PC-3 (cell line): ENCODE results near the gene QPCT. TPM values are rescaled to one million over a fixed set of nuclear protein-coding genes. Genes with fewer than 3 reads are reported as not detected.

Source experiments
- ATAC-seq: fragments of 200-7000 bp; cut with Tn5 transposase; 2 replicates; pipeline ENCODE4 v1.9.1; 2020; ENCODE audit warnings: mild to moderate bottlenecking, moderate library complexity
- BruUV-seq: library from RNA; stranded (reverse); fragments of 400-500 nt; replicated peaks from 2 replicates; lab custom pipeline; 2021; lab: Mats Ljungman, UMichigan
- CTCF ChIA-PET: fragments of 300-600 bp; sonication (Branson Sonifier 250); formaldehyde crosslinking; loops from one replicate; lab custom pipeline; 2022; ENCODE audit warnings: antibody characterized with exemption; lab: Charles Lee
- POLR2A ChIA-PET: fragments of 300-600 bp; sonication (Branson Sonifier 250); formaldehyde crosslinking; loops from one replicate; lab custom pipeline; 2022; ENCODE audit warnings: antibody characterized with exemption; ENCODE audit not compliant: unreplicated experiment; lab: Charles Lee
- DNase-seq: peaks from one replicate; pipeline ENCODE4 v3.0.0-alpha.2; 2015
- H2AFZ ChIP-seq: fragments of 300-600 bp; sonication (generic); 2 replicates; pipeline ENCODE4 v1.6.0; 2016; ENCODE audit warnings: antibody characterized with exemption, low read length
- H3F3A ChIP-seq: fragments of 300-600 bp; sonication (generic); one replicate; pipeline ENCODE4 v1.6.0; 2017; ENCODE audit warnings: antibody characterized with exemption, low read length, control low read depth, mild to moderate bottlenecking; ENCODE audit not compliant: unreplicated experiment
- H3K27ac ChIP-seq: fragments of 300-600 bp; sonication (generic); 2 replicates; pipeline ENCODE4 v1.5.1; 2016; ENCODE audit warnings: mild to moderate bottlenecking, low read length
- H3K27me3 ChIP-seq: fragments of 300-600 bp; sonication (generic); 2 replicates; pipeline ENCODE4 v1.6.1; 2016; ENCODE audit warnings: low read length, mixed read lengths
- H3K36me3 ChIP-seq: fragments of 300-600 bp; sonication (generic); 2 replicates; pipeline ENCODE4 v1.6.1; 2016; ENCODE audit warnings: low read depth, mixed run types, low read length, mixed read lengths
- H3K4me1 ChIP-seq: fragments of 300-600 bp; sonication (generic); 2 replicates; pipeline ENCODE4 v1.5.1; 2016; ENCODE audit warnings: low read length; ENCODE audit not compliant: insufficient read depth
- H3K4me2 ChIP-seq: fragments of 300-600 bp; sonication (generic); 2 replicates; pipeline ENCODE4 v1.6.0; 2016; ENCODE audit warnings: low read length
- H3K4me3 ChIP-seq: fragments of 300-600 bp; sonication (generic); 2 replicates; pipeline ENCODE4 v1.5.1; 2016; ENCODE audit warnings: mild to moderate bottlenecking, low read length, mixed read lengths
- H3K79me2 ChIP-seq: fragments of 300-600 bp; sonication (generic); 2 replicates; pipeline ENCODE4 v1.6.1; 2017; ENCODE audit warnings: low read length, mixed read lengths
- H3K9ac ChIP-seq: fragments of 300-600 bp; sonication (generic); 2 replicates; pipeline ENCODE4 v1.6.0; 2016; ENCODE audit warnings: mild to moderate bottlenecking, low read length
- H3K9me2 ChIP-seq: fragments of 300-600 bp; sonication (generic); replicated peaks from 2 replicates; pipeline ENCODE4 v1.6.1; 2016; ENCODE audit warnings: mixed run types, low read length, mixed read lengths
- H3K9me3 ChIP-seq: fragments of 300-600 bp; sonication (generic); 2 replicates; pipeline ENCODE4 v1.6.1; 2016; ENCODE audit warnings: low read length, mixed read lengths
- H4K20me1 ChIP-seq: fragments of 300-600 bp; sonication (generic); 2 replicates; pipeline ENCODE4 v1.6.1; 2016; ENCODE audit warnings: low read length, mixed read lengths
- EZH2 ChIP-seq: fragments of 300-600 bp; sonication (generic); IDR thresholded peaks from one replicate; pipeline ENCODE4 v1.6.1; 2017; ENCODE audit warnings: antibody characterized with exemption, mild to moderate bottlenecking, low read length; ENCODE audit not compliant: unreplicated experiment
- EZH2phosphoT487 ChIP-seq: fragments of 300-600 bp; sonication (generic); IDR thresholded peaks from 2 replicates; pipeline ENCODE4 v1.6.1; 2018; ENCODE audit warnings: mild to moderate bottlenecking, antibody characterized with exemption, low read length, borderline replicate concordance
- intact Hi-C: fragments of 100-400 bp; cut with micrococcal nuclease; formaldehyde crosslinking; loops from 2 replicates; pipeline ENCODE4 v1.9.0; 2023
- total RNA-seq: library from RNA; depleted of rRNA; stranded (reverse); fragments of >200 nt; gene quantifications from 2 replicates; pipeline ENCODE4 v1.2.3, GENCODE V29; 2014
- TF ChIP-seq, protein P1 (sequence below): fragments of 300-600 bp; sonication (generic); conservative IDR thresholded peaks from 2 replicates; pipeline ENCODE4 v1.5.1; 2017; ENCODE audit warnings: antibody characterized with exemption, low read depth, mild to moderate bottlenecking, low read length

Gene QPCT
- total RNA-seq, 1 experiment from 2014 or later: not detected

GRCh38 chr2:37391711-37392110, 47.3 kb downstream of the QPCT start:
- CTCF ChIA-PET: interaction anchor here (2.5 kb wide), 1 partner anchor 486 kb away, joined by 8 read pairs; no protein-coding TSS in a partner anchor
- no peak overlapping the region for H3K27ac ChIP-seq
- DNase-seq: no peak
- H3K36me3 ChIP-seq: no peaks in the 10 kb centered on the region
- H3K9me3 ChIP-seq: no peaks in the 10 kb centered on the region
- no peak overlapping the region for H3K4me3 ChIP-seq
- no TSS peak for BruUV-seq
- H3K9me2 ChIP-seq: no peaks in the 10 kb centered on the region
- no peak for TF ChIP-seq EZH2
- TF ChIP-seq, protein P1, sequence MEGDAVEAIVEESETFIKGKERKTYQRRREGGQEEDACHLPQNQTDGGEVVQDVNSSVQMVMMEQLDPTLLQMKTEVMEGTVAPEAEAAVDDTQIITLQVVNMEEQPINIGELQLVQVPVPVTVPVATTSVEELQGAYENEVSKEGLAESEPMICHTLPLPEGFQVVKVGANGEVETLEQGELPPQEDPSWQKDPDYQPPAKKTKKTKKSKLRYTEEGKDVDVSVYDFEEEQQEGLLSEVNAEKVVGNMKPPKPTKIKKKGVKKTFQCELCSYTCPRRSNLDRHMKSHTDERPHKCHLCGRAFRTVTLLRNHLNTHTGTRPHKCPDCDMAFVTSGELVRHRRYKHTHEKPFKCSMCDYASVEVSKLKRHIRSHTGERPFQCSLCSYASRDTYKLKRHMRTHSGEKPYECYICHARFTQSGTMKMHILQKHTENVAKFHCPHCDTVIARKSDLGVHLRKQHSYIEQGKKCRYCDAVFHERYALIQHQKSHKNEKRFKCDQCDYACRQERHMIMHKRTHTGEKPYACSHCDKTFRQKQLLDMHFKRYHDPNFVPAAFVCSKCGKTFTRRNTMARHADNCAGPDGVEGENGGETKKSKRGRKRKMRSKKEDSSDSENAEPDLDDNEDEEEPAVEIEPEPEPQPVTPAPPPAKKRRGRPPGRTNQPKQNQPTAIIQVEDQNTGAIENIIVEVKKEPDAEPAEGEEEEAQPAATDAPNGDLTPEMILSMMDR: no peak
- TF ChIP-seq EZH2phosphoT487: no peak
- no peaks in the 10 kb centered on the region for H4K20me1 ChIP-seq
- H3K4me2 ChIP-seq: no peak overlapping the region
- no peaks in the 10 kb centered on the region for H3K27me3 ChIP-seq
- POLR2A ChIA-PET: interaction anchor here (0.6 kb wide), 1 partner anchor 601 kb away, joined by 4 read pairs; no protein-coding TSS in a partner anchor
- intact Hi-C loops: loop anchor here (2.0 to 10.0 kb wide), 3 partner anchors 64 to 883 kb away; no protein-coding TSS in a partner anchor
- H3K9ac ChIP-seq: no peak overlapping the region
- no peaks in the 10 kb centered on the region for H3F3A ChIP-seq
- ATAC-seq: no peak
- peaks cover 47% of the 10 kb centered on the region for H3K4me1 ChIP-seq
- no peak overlapping the region for H2AFZ ChIP-seq
- H3K79me2 ChIP-seq: no peaks in the 10 kb centered on the region

DNA sequence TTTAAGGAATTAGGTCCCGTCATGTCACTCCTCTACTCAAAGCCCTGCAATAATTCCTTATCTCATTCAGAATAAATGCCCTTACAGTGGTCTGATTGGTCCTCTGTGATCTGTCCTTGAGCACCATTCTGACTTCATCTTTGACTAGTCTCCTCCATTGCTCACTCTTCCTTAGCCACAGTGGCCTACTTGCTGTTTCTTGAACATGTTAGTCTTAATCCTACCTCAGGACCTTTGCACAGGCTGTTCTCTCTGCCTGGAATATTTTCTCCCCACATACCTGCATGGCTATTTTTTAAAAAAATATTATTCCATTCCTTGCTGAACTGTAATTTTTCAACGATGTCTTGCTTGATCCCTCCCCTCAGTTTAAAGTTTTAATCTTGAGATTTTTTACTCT, 48.0 kb downstream of the QPCT start:
- H3K4me3 ChIP-seq: no peak overlapping the region
- DNase-seq: no peak
- H3K4me2 ChIP-seq: no peak overlapping the region
- no peak overlapping the region for H3K27ac ChIP-seq
- H3K9me2 ChIP-seq: no peaks in the 10 kb centered on the region
- CTCF ChIA-PET: no interaction called here
- H3K27me3 ChIP-seq: no peaks in the 10 kb centered on the region
- ATAC-seq: no peak
- H3K9ac ChIP-seq: no peak overlapping the region
- no peaks in the 10 kb centered on the region for H4K20me1 ChIP-seq
- POLR2A ChIA-PET: no interaction called here
- H3K79me2 ChIP-seq: no peaks in the 10 kb centered on the region
- H3K9me3 ChIP-seq: no peaks in the 10 kb centered on the region
- no peaks in the 10 kb centered on the region for H3F3A ChIP-seq
- peaks cover 44% of the 10 kb centered on the region for H3K4me1 ChIP-seq
- no peak overlapping the region for H2AFZ ChIP-seq
- TF ChIP-seq EZH2 (no peak), EZH2phosphoT487 (no peak)
- TF ChIP-seq, protein P1: no peak
- intact Hi-C loops: loop anchor here (5.0 to 10.0 kb wide), 2 partner anchors 65 to 882 kb away; no protein-coding TSS in a partner anchor
- no TSS peak for BruUV-seq
- no peaks in the 10 kb centered on the region for H3K36me3 ChIP-seq

DNA sequence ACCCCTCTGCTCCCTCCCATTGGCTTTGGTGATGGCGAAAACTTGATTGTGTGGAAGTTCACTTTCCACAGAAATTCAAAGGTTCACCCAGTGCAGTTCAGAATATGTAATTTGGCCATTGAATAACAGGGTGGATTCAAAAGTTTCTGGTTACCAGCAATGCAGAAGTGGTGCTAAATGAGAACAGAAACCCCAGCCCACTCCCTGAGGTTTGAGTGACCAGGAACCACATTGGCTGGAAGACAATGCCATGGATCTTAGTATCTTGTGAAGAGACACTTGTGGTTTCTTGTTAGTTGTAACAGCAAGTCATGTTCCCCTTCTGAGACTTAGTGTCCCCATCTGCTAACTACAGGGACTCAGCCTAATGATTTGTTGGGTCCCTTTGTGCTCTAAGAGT, 49.8 kb downstream of the QPCT start:
- POLR2A ChIA-PET: no interaction called here
- no peak overlapping the region for H3K4me3 ChIP-seq
- CTCF ChIA-PET: no interaction called here

More for the DNA sequence above, 49.8 kb downstream of the QPCT start:
- Histone ChIP-seq H3F3A (no peaks in the 10 kb centered on the region), H3K27me3 (no peaks in the 10 kb centered on the region), H3K4me1 (peaks cover 26% of the 10 kb centered on the region), H3K9me2 (no peaks in the 10 kb centered on the region), H4K20me1 (no peaks in the 10 kb centered on the region), H3K27ac (no peak overlapping the region), H3K9me3 (no peaks in the 10 kb centered on the region), H3K79me2 (no peaks in the 10 kb centered on the region), H3K36me3 (no peaks in the 10 kb centered on the region), H3K9ac (no peak overlapping the region), H3K4me2 (no peak overlapping the region), H2AFZ (no peak overlapping the region)
- TF ChIP-seq, protein P1: no peak
- TF ChIP-seq EZH2phosphoT487 (no peak), EZH2 (no peak)
- no peak for DNase-seq
- no peak for ATAC-seq
- BruUV-seq: no TSS peak
- intact Hi-C loops: loop anchor here (5.0 to 10.0 kb wide), 2 partner anchors 67 to 881 kb away; no protein-coding TSS in a partner anchor
